Astrocyte (in vitro differentiated cells and primary cell): ENCODE measurements around the gene PLXNB3. TPM values are rescaled to one million over a fixed set of nuclear protein-coding genes. Genes with fewer than 3 reads are reported as not detected.

Experiments used
- DNase-seq: peaks from one replicate; pipeline ENCODE4 v3.0.0-alpha.2; 2010; ENCODE audit warnings: low read depth
- FAIRE-seq: peaks from 2 replicates; lab custom pipeline; 2011; peaks lifted over from hg19 to GRCh38; lab: Jason Lieb, UNC
- H2AFZ ChIP-seq: 2 replicates; pipeline ENCODE4 v1.6.0; 2012; ENCODE audit warnings: low read depth, low read length, inconsistent platforms
- H3K27ac ChIP-seq: 2 replicates; pipeline ENCODE4 v1.5.1; 2011; ENCODE audit warnings: low read depth, low read length, inconsistent platforms
- H3K27me3 ChIP-seq: 2 replicates; pipeline ENCODE4 v1.6.0; 2011; ENCODE audit warnings: low read length, inconsistent platforms; ENCODE audit not compliant: insufficient read depth
- H3K36me3 ChIP-seq: 2 replicates; pipeline ENCODE4 v1.5.1; 2011; ENCODE audit warnings: low read length, inconsistent platforms; ENCODE audit not compliant: insufficient read depth
- H3K4me1 ChIP-seq: 2 replicates; pipeline ENCODE4 v1.5.1; 2011; ENCODE audit warnings: low read length, inconsistent platforms; ENCODE audit not compliant: insufficient read depth
- H3K4me2 ChIP-seq: 2 replicates; pipeline ENCODE4 v1.6.0; 2012; ENCODE audit warnings: low read length, inconsistent platforms
- H3K4me3 ChIP-seq: 2 replicates; pipeline ENCODE4 v1.5.1; 2011; ENCODE audit warnings: low read depth, mild to moderate bottlenecking, low read length, inconsistent platforms; ENCODE audit not compliant: insufficient read depth
- H3K79me2 ChIP-seq: 2 replicates; pipeline ENCODE4 v1.6.0; 2012; ENCODE audit warnings: mild to moderate bottlenecking, low read length, inconsistent platforms; ENCODE audit not compliant: insufficient read depth
- H3K9ac ChIP-seq: 2 replicates; pipeline ENCODE4 v1.6.0; 2012; ENCODE audit warnings: mild to moderate bottlenecking, low read length, inconsistent platforms
- H3K9me3 ChIP-seq: 2 replicates; pipeline ENCODE4 v1.5.1; 2012; ENCODE audit warnings: low read depth, mild to moderate bottlenecking, low read length, inconsistent platforms; ENCODE audit not compliant: insufficient read depth
- H4K20me1 ChIP-seq: 2 replicates; pipeline ENCODE4 v1.6.0; 2012; ENCODE audit warnings: low read length, inconsistent platforms; ENCODE audit not compliant: insufficient read depth
- H3K27ac Mint-ChIP-seq: one replicate; pipeline ENCODE4 v1.8.0; 2021; ENCODE audit warnings: mild to moderate bottlenecking, mixed read lengths; ENCODE audit not compliant: unreplicated experiment
- H3K27me3 Mint-ChIP-seq: one replicate; pipeline ENCODE4 v1.8.0; 2021; ENCODE audit warnings: low read depth, mixed read lengths; ENCODE audit not compliant: unreplicated experiment
- H3K36me3 Mint-ChIP-seq: one replicate; pipeline ENCODE4 v1.8.0; 2021; ENCODE audit warnings: low read depth, mixed read lengths; ENCODE audit not compliant: unreplicated experiment
- H3K4me1 Mint-ChIP-seq: one replicate; pipeline ENCODE4 v1.8.0; 2021; ENCODE audit warnings: low read depth, mixed read lengths; ENCODE audit not compliant: unreplicated experiment
- H3K4me3 Mint-ChIP-seq: one replicate; pipeline ENCODE4 v1.8.0; 2021; ENCODE audit warnings: mild to moderate bottlenecking, moderate library complexity, mixed read lengths; ENCODE audit not compliant: unreplicated experiment
- H3K9me3 Mint-ChIP-seq: one replicate; pipeline ENCODE4 v1.8.0; 2021; ENCODE audit warnings: mild to moderate bottlenecking, mixed read lengths; ENCODE audit not compliant: unreplicated experiment
- EZH2 ChIP-seq: IDR thresholded peaks from 2 replicates; pipeline ENCODE4 v1.6.1; 2012; ENCODE audit warnings: mild to moderate bottlenecking, low read length, inconsistent platforms; ENCODE audit not compliant: insufficient read depth
- total RNA-seq: library from RNA; stranded (reverse); gene quantifications from 2 replicates; pipeline ENCODE4 v1.2.1, GENCODE V29; 2021
- TF ChIP-seq, protein P1 (sequence below): IDR thresholded peaks from 2 replicates; pipeline ENCODE4 v1.5.1; 2011; ENCODE audit warnings: low read depth, mild to moderate bottlenecking, inconsistent platforms, low read length, moderate library complexity; ENCODE audit not compliant: insufficient read depth

The PLXNB3 gene
- total RNA-seq, 1 donor from 2014 or later, result 5.3 TPM

DNA sequence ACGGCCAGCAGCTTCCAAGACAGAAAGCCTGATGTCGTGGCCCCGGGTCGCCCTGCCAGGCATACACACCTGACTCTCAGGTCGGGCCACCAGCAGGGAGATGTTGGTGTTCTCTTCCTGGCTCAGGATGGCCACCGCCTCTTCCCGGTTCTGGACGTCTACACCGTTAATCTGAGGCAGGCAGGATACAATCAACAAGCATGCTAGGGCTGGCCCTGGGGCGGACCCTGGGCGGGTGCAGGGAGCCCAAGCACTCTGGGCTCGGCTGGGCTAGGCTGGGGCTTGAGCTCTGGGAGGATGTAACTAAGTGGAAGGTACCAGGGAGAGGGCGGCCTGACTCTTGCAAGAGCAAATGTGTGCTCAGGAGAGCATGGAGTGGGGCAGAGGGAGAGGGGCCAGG, 41.4 kb downstream of the PLXNB3 start:
- H3K4me3 ChIP-seq, result no peak overlapping the region
- Mint-ChIP-seq H3K36me3 (peaks cover 3% of the 10 kb centered on the region), H3K27ac (no peak overlapping the region), H3K27me3 (peaks cover 2% of the 10 kb centered on the region), H3K9me3 (no peaks in the 10 kb centered on the region), H3K4me3 (no peak overlapping the region), H3K4me1 (no peaks in the 10 kb centered on the region)
- H3K9me3 ChIP-seq, result no peaks in the 10 kb centered on the region
- no peaks in the 10 kb centered on the region for H4K20me1 ChIP-seq
- H3K4me2 ChIP-seq, result no peak overlapping the region
- H3K79me2 ChIP-seq, result no peaks in the 10 kb centered on the region
- no peak overlapping the region for H3K27ac ChIP-seq
- no peak overlapping the region for H2AFZ ChIP-seq
- FAIRE-seq, result no peak
- no peaks in the 10 kb centered on the region for H3K36me3 ChIP-seq
- no peak overlapping the region for H3K9ac ChIP-seq
- no peaks in the 10 kb centered on the region for H3K4me1 ChIP-seq
- no peak for TF ChIP-seq EZH2
- TF ChIP-seq, protein P1, sequence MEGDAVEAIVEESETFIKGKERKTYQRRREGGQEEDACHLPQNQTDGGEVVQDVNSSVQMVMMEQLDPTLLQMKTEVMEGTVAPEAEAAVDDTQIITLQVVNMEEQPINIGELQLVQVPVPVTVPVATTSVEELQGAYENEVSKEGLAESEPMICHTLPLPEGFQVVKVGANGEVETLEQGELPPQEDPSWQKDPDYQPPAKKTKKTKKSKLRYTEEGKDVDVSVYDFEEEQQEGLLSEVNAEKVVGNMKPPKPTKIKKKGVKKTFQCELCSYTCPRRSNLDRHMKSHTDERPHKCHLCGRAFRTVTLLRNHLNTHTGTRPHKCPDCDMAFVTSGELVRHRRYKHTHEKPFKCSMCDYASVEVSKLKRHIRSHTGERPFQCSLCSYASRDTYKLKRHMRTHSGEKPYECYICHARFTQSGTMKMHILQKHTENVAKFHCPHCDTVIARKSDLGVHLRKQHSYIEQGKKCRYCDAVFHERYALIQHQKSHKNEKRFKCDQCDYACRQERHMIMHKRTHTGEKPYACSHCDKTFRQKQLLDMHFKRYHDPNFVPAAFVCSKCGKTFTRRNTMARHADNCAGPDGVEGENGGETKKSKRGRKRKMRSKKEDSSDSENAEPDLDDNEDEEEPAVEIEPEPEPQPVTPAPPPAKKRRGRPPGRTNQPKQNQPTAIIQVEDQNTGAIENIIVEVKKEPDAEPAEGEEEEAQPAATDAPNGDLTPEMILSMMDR, result no peak
- DNase-seq, result no peak
- H3K27me3 ChIP-seq, result no peaks in the 10 kb centered on the region

DNA sequence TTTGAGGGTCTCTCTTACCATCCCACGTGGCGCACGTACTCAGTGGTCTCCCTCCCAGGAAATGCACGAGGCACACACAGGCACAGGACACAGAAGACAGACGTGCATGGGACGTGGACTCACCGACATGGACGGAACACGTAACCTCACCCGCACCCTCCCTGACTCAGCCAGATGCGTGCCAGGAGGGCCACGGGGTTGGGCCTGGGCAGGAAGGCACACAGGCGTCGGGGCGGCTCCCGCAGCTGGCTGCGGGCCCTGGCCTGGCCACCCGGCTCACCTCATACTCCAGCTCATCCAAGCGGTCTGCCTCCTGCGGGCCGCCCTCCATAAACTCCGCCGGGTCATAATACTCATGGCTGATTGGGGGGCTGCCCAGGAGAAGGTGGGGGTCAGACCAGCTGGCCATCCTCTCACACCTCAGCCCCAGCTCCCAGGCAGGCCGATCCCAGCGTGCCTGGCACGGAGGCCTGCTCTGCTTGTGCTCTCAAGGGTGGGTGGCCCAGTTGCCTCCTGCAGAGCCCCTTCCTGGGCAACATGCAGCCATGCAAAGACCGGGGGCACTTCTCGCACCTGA, 43.0 kb downstream of the PLXNB3 start:
- no peaks in the 10 kb centered on the region for H3K9me3 ChIP-seq
- Mint-ChIP-seq H3K9me3 (no peaks in the 10 kb centered on the region), H3K4me3 (no peak overlapping the region), H3K36me3 (peaks cover 3% of the 10 kb centered on the region), H3K4me1 (no peaks in the 10 kb centered on the region), H3K27ac (no peak overlapping the region), H3K27me3 (peaks cover 2% of the 10 kb centered on the region)
- TF ChIP-seq EZH2, result no peak
- TF ChIP-seq, protein P1, result no peak
- no peak overlapping the region for H3K4me2 ChIP-seq
- H3K36me3 ChIP-seq, result no peaks in the 10 kb centered on the region
- DNase-seq (no peak), FAIRE-seq (no peak)
- no peak overlapping the region for H3K27ac ChIP-seq
- H3K4me1 ChIP-seq, result no peaks in the 10 kb centered on the region
- no peaks in the 10 kb centered on the region for H3K27me3 ChIP-seq
- no peak overlapping the region for H2AFZ ChIP-seq
- H3K9ac ChIP-seq, result no peak overlapping the region
- H3K4me3 ChIP-seq, result no peak overlapping the region
- H4K20me1 ChIP-seq, result no peaks in the 10 kb centered on the region
- no peaks in the 10 kb centered on the region for H3K79me2 ChIP-seq

DNA sequence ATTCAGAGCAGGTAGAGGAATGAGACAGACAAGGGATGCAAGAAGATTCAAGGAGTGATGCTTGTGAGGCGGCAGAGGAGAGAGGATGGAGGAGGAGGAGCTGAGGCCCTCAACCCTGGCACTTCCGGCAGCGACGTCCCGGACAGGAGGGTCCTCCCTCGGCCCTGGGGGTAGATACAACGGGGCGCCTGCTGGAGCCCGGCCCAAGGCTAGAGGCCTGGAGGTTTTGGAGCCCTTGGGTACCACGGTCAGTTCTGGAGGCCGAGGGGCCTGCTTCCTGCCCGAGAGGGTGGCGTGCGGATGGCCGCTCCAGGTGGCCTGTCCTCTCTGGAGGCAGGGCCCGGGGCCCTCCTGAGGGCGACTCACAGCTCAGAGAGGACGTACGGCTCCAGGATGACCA, 43.9 kb downstream of the PLXNB3 start:
- H4K20me1 ChIP-seq, result no peaks in the 10 kb centered on the region
- no peak for FAIRE-seq

More for the DNA sequence above, 43.9 kb downstream of the PLXNB3 start:
- Mint-ChIP-seq H3K27me3 (peaks cover 3% of the 10 kb centered on the region), H3K27ac (no peak overlapping the region), H3K36me3 (peaks cover 3% of the 10 kb centered on the region), H3K4me1 (no peaks in the 10 kb centered on the region), H3K9me3 (no peaks in the 10 kb centered on the region), H3K4me3 (no peak overlapping the region)
- no peaks in the 10 kb centered on the region for H3K4me1 ChIP-seq
- H3K79me2 ChIP-seq, result no peaks in the 10 kb centered on the region
- no peak overlapping the region for H3K27ac ChIP-seq
- no peaks in the 10 kb centered on the region for H3K27me3 ChIP-seq
- no peaks in the 10 kb centered on the region for H3K36me3 ChIP-seq
- no peak for DNase-seq
- TF ChIP-seq EZH2, result no peak
- TF ChIP-seq, protein P1, result no peak
- no peak overlapping the region for H2AFZ ChIP-seq
- no peaks in the 10 kb centered on the region for H3K9me3 ChIP-seq
- H3K4me2 ChIP-seq, result no peak overlapping the region
- H3K4me3 ChIP-seq, result no peak overlapping the region
- H3K9ac ChIP-seq, result no peak overlapping the region
